Thyroid gland (tissue), 4 donors: Measurements from ENCODE around the gene SELL.

Source experiments
- POLR2A ChIP-seq, 2 donors: fragments of 450-650 bp; IDR thresholded peaks; one replicate each; pipeline ENCODE4 v1.6.1; 2017; ENCODE audit warnings: antibody characterized with exemption in 2 of 2, mild to moderate bottlenecking in 2 of 2, moderate library complexity in 1 of 2
- TF ChIP-seq, protein P1 (sequence below), 6 experiments: fragments of 200-600 bp in 3 of 6; fragments of 450-650 bp in 3 of 6; sonication (generic) in 3 of 6; IDR thresholded peaks; one replicate each; pipeline ENCODE4 v1.5.1; 2016 to 2019; ENCODE audit warnings: antibody characterized with exemption in 6 of 6, mild to moderate bottlenecking in 2 of 6, inconsistent platforms in 1 of 6, moderate library complexity in 1 of 6

GRCh38 chr1:169741666-169742394 lies 30.4 kb upstream of the SELL start:
- TF ChIP-seq, protein P1, sequence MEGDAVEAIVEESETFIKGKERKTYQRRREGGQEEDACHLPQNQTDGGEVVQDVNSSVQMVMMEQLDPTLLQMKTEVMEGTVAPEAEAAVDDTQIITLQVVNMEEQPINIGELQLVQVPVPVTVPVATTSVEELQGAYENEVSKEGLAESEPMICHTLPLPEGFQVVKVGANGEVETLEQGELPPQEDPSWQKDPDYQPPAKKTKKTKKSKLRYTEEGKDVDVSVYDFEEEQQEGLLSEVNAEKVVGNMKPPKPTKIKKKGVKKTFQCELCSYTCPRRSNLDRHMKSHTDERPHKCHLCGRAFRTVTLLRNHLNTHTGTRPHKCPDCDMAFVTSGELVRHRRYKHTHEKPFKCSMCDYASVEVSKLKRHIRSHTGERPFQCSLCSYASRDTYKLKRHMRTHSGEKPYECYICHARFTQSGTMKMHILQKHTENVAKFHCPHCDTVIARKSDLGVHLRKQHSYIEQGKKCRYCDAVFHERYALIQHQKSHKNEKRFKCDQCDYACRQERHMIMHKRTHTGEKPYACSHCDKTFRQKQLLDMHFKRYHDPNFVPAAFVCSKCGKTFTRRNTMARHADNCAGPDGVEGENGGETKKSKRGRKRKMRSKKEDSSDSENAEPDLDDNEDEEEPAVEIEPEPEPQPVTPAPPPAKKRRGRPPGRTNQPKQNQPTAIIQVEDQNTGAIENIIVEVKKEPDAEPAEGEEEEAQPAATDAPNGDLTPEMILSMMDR (IDR thresholded peaks at IDR 0.05), result no peak
- TF ChIP-seq POLR2A (IDR thresholded peaks at IDR 0.05), result no peak
